Activated CD4-positive, alpha-beta memory T cell treated with anti-CD3 and anti-CD28 coated beads, Interleukin-2, amount 10 ng/mL, durations not matched to agents 7 days and 5 days (primary cell): ENCODE measurements around the gene THADA. TPM values are rescaled to one million over a fixed set of nuclear protein-coding genes. Genes with fewer than 3 reads are reported as not detected.

Source experiments
- CTCF ChIA-PET: fragments of 350-600 bp; sonication (Branson Sonifier 250); formaldehyde crosslinking; loops from one replicate; lab custom pipeline; 2021; ENCODE audit warnings: antibody characterized with exemption, inconsistent platforms; lab: Charles Lee
- POLR2A ChIA-PET: fragments of 350-600 bp; sonication (Branson Sonifier 250); formaldehyde crosslinking; loops from one replicate; lab custom pipeline; 2021; ENCODE audit warnings: antibody characterized with exemption; lab: Charles Lee
- DNase-seq: peaks from one replicate; pipeline ENCODE4 v3.0.0-alpha.2; 2020
- H3K27ac Mint-ChIP-seq: one replicate; pipeline ENCODE4 v1.8.0; 2021; ENCODE audit warnings: mild to moderate bottlenecking, mixed read lengths
- H3K27me3 Mint-ChIP-seq: one replicate; pipeline ENCODE4 v1.8.0; 2021; ENCODE audit warnings: mixed read lengths
- H3K36me3 Mint-ChIP-seq: one replicate; pipeline ENCODE4 v1.8.0; 2021; ENCODE audit warnings: low read depth, mixed read lengths
- H3K4me1 Mint-ChIP-seq: one replicate; pipeline ENCODE4 v1.8.0; 2021; ENCODE audit warnings: mixed read lengths
- H3K4me3 Mint-ChIP-seq: one replicate; pipeline ENCODE4 v1.8.0; 2021; ENCODE audit warnings: mild to moderate bottlenecking, mixed read lengths
- H3K9me3 Mint-ChIP-seq: one replicate; pipeline ENCODE4 v1.8.0; 2021; ENCODE audit warnings: mixed read lengths
- total RNA-seq, 2 experiments: library from RNA; stranded (reverse); gene quantifications; one replicate each; pipeline ENCODE4 v1.2.3, GENCODE V29; 2021

The THADA gene
- total RNA-seq, 2 experiments from 2014 or later: 21.6 to 25.8 TPM

GRCh38 chr2:43419876-43420275 lies 176.0 kb downstream of the THADA start:
- H3K27me3 Mint-ChIP-seq: peaks cover 3% of the 10 kb centered on the region
- no peak overlapping the region for H3K4me3 Mint-ChIP-seq
- ChIA-PET POLR2A (no interaction called here), CTCF (interaction anchor here (0.9 kb wide), 1 partner anchor 33 kb away, joined by 3 read pairs; no protein-coding TSS in a partner anchor)
- H3K9me3 Mint-ChIP-seq: no peaks in the 10 kb centered on the region
- peaks cover 12% of the 10 kb centered on the region for H3K4me1 Mint-ChIP-seq
- DNase-seq: no peak
- no peak overlapping the region for H3K27ac Mint-ChIP-seq
- peaks cover 34% of the 10 kb centered on the region for H3K36me3 Mint-ChIP-seq

- H3K27me3 Mint-ChIP-seq: peaks cover under 1% of the 10 kb centered on the region
- no peaks in the 10 kb centered on the region for H3K9me3 Mint-ChIP-seq
- ChIA-PET POLR2A (no interaction called here), CTCF (no interaction called here)
- no peak for DNase-seq
- no peak overlapping the region for H3K27ac Mint-ChIP-seq
- H3K4me3 Mint-ChIP-seq: no peak overlapping the region
- H3K4me1 Mint-ChIP-seq: peaks cover 6% of the 10 kb centered on the region
- peaks cover 29% of the 10 kb centered on the region for H3K36me3 Mint-ChIP-seq
Observed at GRCh38 chr2:43419243-43419642, 176.6 kb downstream of the THADA start.

DNA sequence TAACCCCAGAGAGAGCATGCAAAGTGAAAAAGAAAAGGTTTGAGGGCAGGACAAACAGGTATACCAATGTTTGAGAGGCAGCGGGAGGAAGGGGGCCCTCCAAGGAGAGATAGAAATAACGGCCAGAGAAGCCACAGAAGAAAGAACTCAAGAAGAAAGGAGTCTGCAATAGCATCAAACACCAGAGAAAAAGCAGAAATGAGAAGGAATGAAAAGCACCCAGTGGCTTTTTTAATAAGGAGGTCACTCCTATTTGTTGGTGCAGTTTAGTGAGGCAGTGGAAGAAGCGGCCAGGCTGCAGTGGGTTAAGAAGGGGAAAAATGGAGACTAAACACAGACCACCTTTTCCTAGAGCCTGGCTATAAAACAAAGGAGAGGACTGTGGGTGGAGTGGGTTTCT lies 177.2 kb downstream of the THADA start:
- H3K4me1 Mint-ChIP-seq: peaks cover under 1% of the 10 kb centered on the region
- ChIA-PET CTCF (no interaction called here), POLR2A (no interaction called here)
- no peaks in the 10 kb centered on the region for H3K9me3 Mint-ChIP-seq
- H3K27me3 Mint-ChIP-seq: no peaks in the 10 kb centered on the region
- DNase-seq: no peak
- H3K36me3 Mint-ChIP-seq: peaks cover 27% of the 10 kb centered on the region
- H3K4me3 Mint-ChIP-seq: no peak overlapping the region
- H3K27ac Mint-ChIP-seq: no peak overlapping the region

- POLR2A ChIA-PET: no interaction called here
- H3K27ac Mint-ChIP-seq: no peak overlapping the region
- peaks cover 20% of the 10 kb centered on the region for H3K36me3 Mint-ChIP-seq
- CTCF ChIA-PET: interaction anchor here (0.6 kb wide), 1 partner anchor 164 kb away, joined by 3 read pairs; no protein-coding TSS in a partner anchor
- no peak overlapping the region for H3K4me3 Mint-ChIP-seq
- no peak for DNase-seq
- H3K9me3 Mint-ChIP-seq: no peaks in the 10 kb centered on the region
- no peaks in the 10 kb centered on the region for H3K27me3 Mint-ChIP-seq
- H3K4me1 Mint-ChIP-seq: no peaks in the 10 kb centered on the region
Observed at GRCh38 chr2:43417300-43417699, 178.5 kb downstream of the THADA start.

DNA sequence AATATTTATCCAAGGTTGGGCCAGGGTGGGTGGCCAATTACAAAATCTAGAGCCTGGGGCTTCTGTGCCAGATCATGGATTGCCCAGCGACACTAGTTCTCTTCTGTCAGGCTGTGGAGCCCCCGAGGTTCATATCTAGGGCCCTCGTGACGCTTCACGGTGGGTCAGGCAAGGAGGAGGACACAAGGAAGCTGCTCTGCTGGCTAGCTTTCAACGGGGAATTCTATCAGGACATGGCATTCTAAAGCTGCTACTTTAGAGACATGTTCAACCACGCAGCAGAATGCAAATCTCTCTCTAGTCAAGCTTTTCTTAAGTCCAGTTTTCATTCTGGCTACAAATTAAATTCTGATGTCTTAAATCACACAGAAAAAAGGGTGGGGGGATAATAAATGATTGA lies 180.2 kb downstream of the THADA start:
- Mint-ChIP-seq H3K27ac (no peak overlapping the region), H3K4me1 (no peaks in the 10 kb centered on the region), H3K9me3 (no peaks in the 10 kb centered on the region), H3K27me3 (no peaks in the 10 kb centered on the region), H3K36me3 (peaks cover 13% of the 10 kb centered on the region), H3K4me3 (no peak overlapping the region)
- CTCF ChIA-PET: interaction anchor here (0.6 to 0.9 kb wide), 2 partner anchors 14 to 29 kb away, joined by 3 to 4 read pairs; no protein-coding TSS in a partner anchor
- POLR2A ChIA-PET: interaction anchor here (0.7 kb wide), 1 partner anchor 10 kb away, joined by 3 read pairs; no protein-coding TSS in a partner anchor
- no peak for DNase-seq

- H3K9me3 Mint-ChIP-seq: no peaks in the 10 kb centered on the region
- H3K4me1 Mint-ChIP-seq: no peaks in the 10 kb centered on the region
- CTCF ChIA-PET: no interaction called here
- no peak for DNase-seq
- H3K27ac Mint-ChIP-seq: no peak overlapping the region
- no peaks in the 10 kb centered on the region for H3K27me3 Mint-ChIP-seq
- POLR2A ChIA-PET: no interaction called here
- no peak overlapping the region for H3K4me3 Mint-ChIP-seq
- peaks cover 10% of the 10 kb centered on the region for H3K36me3 Mint-ChIP-seq
Observed at GRCh38 chr2:43414586-43415135, 181.2 kb downstream of the THADA start.

DNA sequence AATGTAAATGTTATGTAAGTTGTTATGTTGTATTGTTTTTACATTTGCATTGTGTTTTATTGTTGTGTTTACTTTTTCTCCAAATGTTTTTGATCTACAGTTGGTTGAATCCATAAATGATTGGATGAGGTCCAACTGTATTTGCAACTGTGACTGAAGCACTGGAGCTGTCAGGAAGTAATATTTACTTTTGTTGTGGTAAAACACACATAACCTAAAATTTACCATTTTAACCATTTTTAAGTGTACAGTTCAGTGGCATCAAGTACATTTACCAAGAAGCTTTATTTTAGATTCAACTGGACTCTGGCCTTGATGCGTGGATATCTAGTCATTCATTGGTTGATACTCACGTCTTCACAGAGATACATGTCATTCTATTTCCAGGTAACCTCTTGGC lies 181.8 kb downstream of the THADA start:
- no peak overlapping the region for H3K27ac Mint-ChIP-seq
- ChIA-PET CTCF (no interaction called here), POLR2A (no interaction called here)
- no peak for DNase-seq
- H3K27me3 Mint-ChIP-seq: no peaks in the 10 kb centered on the region
- H3K4me1 Mint-ChIP-seq: no peaks in the 10 kb centered on the region
- H3K36me3 Mint-ChIP-seq: peaks cover 7% of the 10 kb centered on the region
- no peak overlapping the region for H3K4me3 Mint-ChIP-seq
- H3K9me3 Mint-ChIP-seq: no peaks in the 10 kb centered on the region

- H3K27me3 Mint-ChIP-seq: no peaks in the 10 kb centered on the region
- H3K36me3 Mint-ChIP-seq: peaks cover 2% of the 10 kb centered on the region
- no peaks in the 10 kb centered on the region for H3K4me1 Mint-ChIP-seq
- POLR2A ChIA-PET: no interaction called here
- H3K27ac Mint-ChIP-seq: no peak overlapping the region
- CTCF ChIA-PET: no interaction called here
- no peaks in the 10 kb centered on the region for H3K9me3 Mint-ChIP-seq
- DNase-seq: no peak
- no peak overlapping the region for H3K4me3 Mint-ChIP-seq
Observed at GRCh38 chr2:43412114-43412753, 183.6 kb downstream of the THADA start.

GRCh38 chr2:43410055-43410604 lies 185.7 kb downstream of the THADA start:
- DNase-seq: no peak
- H3K9me3 Mint-ChIP-seq: no peaks in the 10 kb centered on the region
- H3K4me3 Mint-ChIP-seq: no peak overlapping the region
- H3K27ac Mint-ChIP-seq: no peak overlapping the region
- ChIA-PET CTCF (interaction anchor here (0.6 kb wide), 1 partner anchor 169 kb away, joined by 3 read pairs; no protein-coding TSS in a partner anchor), POLR2A (no interaction called here)
- H3K36me3 Mint-ChIP-seq: peaks cover 2% of the 10 kb centered on the region
- no peaks in the 10 kb centered on the region for H3K4me1 Mint-ChIP-seq
- no peaks in the 10 kb centered on the region for H3K27me3 Mint-ChIP-seq

DNA sequence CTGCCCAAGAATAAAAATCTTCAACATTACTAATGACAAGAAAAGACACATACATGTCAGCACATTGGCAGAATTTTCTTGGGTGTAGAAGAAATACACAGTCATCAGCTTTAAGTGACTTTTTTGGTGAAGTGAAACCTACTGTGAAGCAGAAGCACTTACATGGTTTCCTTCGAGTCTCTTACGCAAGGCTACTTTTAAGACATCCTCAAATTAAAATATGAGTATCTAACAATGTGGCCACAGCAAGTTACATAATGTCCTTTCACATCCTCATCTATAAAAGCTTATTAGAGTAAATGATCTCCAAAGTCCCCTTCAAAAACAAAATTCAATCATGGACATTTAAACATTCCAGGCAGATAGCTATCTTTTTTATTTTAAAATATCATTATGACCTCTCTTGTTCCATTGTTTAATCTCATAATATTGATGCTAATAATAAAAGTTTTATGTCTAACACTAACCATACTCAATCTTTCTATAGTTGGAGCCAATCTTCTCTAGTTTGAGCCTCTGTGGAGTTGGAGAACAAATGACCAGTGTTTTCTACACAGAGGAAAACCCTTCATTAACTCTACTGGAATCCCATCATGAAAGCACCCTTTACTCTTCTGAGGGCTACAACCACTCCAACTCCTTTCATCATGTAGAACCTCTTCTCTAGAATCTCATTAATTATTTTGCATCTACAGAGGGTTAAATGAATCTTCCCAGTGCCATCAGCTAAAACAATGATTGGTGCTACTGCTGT lies 187.3 kb downstream of the THADA start:
- no peak for DNase-seq
- POLR2A ChIA-PET: interaction anchor here (1.3 kb wide), 1 partner anchor 19 kb away, joined by 4 read pairs; no protein-coding TSS in a partner anchor
- Mint-ChIP-seq H3K27ac (no peak overlapping the region), H3K9me3 (no peaks in the 10 kb centered on the region), H3K4me3 (no peak overlapping the region), H3K4me1 (no peaks in the 10 kb centered on the region), H3K36me3 (peaks cover 2% of the 10 kb centered on the region), H3K27me3 (no peaks in the 10 kb centered on the region)
- CTCF ChIA-PET: no interaction called here

DNA sequence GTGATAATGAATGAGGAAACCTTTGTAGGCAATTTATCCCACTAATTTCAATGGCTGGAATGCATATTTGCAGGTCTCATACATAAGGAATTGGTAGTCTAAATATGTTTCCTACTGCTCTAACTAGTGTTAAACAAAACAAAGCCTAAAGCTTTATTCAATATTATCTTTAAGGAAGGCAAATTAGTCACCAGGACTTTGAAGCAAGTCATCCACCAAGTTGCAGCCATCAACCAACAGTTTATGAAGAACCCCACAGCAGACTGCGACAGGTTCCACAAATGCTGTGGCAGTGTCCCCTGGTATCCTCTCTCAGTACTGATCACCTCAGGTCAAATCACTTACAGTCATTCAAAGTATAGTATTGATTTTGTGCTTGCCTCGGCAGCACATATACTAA lies 187.9 kb downstream of the THADA start:
- DNase-seq: no peak
- ChIA-PET POLR2A (interaction anchor here (1.3 kb wide), 1 partner anchor 18 kb away, joined by 4 read pairs; no protein-coding TSS in a partner anchor), CTCF (no interaction called here)
- H3K9me3 Mint-ChIP-seq: no peaks in the 10 kb centered on the region
- no peak overlapping the region for H3K27ac Mint-ChIP-seq
- peaks cover 2% of the 10 kb centered on the region for H3K36me3 Mint-ChIP-seq
- H3K4me3 Mint-ChIP-seq: no peak overlapping the region
- no peaks in the 10 kb centered on the region for H3K27me3 Mint-ChIP-seq
- H3K4me1 Mint-ChIP-seq: no peaks in the 10 kb centered on the region

- POLR2A ChIA-PET: interaction anchor here (0.8 to 1.5 kb wide), 2 partner anchors 13 to 18 kb away, joined by 3 read pairs; no protein-coding TSS in a partner anchor
- Mint-ChIP-seq H3K36me3 (peaks cover 2% of the 10 kb centered on the region), H3K9me3 (no peaks in the 10 kb centered on the region), H3K27ac (no peak overlapping the region), H3K4me3 (no peak overlapping the region), H3K27me3 (no peaks in the 10 kb centered on the region), H3K4me1 (peaks cover 9% of the 10 kb centered on the region)
- CTCF ChIA-PET: no interaction called here
- DNase-seq: no peak
Observed at GRCh38 chr2:43406651-43407279, 189.1 kb downstream of the THADA start.
